ENCODE results near the gene USP3.

Gene USP3

DNA sequence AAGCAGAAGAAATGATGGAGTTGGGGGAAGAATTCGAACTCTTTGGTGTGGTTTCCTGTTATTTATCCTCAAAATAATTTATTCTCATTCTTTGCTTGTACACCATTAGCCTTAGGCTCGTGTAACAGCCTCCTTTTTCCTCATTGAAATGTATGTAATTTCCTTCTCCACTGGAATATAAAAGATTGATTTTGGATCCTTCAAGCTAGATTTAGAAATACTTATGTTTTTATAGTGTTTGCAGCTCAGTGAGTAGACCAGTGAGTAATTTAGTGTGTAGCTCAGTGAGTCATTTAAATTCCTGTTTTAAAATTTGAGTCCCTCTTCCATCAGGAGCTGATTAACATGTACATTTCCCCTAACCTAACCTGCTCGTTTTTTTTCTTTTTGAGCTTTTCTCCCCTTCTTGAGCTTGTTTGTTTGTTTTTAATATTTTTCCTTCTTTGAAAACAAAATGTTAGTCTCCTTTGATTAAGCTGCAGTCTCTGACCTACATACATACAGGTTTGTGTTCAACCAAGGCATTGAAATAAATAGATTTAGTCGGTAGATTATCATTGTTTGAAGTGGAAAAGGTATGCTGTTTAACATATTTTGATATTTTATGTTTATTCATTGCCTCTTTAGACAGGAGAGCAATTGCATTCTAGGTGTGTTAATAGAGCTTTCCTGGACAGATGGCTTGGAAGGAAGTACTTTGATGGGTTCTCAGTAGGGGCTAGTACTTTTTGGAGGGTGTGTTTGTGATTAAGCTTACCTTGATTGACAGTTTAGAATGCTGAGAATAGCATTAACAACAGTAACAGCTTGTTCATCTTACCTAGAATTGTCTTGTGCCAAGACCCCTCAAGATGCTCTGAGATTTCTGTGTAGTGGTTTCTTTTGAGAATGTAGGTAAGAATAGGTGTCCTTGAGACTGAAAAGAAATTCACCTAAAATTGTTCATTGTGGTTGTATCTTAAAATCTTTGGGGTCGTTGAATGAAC is 5.9 kb downstream of the USP3 start:
- Histone ChIP-seq H3K14ac (ENCODE audit: low read length) (no peak overlapping the region), H3K4me1 (ENCODE audit: control insufficient read depth in 1 of 2, insufficient read depth in 2 of 2, low read length in 2 of 2) (no peaks in the 10 kb centered on the region), H3K79me2 (ENCODE audit: control insufficient read depth, insufficient read depth, low read length, poor library complexity) (peaks cover 1% of the 10 kb centered on the region), H3K4me3 (ENCODE audit: low read depth, low read length) (no peak overlapping the region), H3K79me1 (ENCODE audit: low read length) (peaks cover 4% of the 10 kb centered on the region), H2BK12ac (ENCODE audit: low read length) (no peak overlapping the region), H3K9ac (ENCODE audit: low read length) (no peak overlapping the region), H4K12ac (ENCODE audit: low read depth, low read length) (no peak overlapping the region), H3K27ac (ENCODE audit: low read depth, low read length) (no peak overlapping the region), H3K9me3 (ENCODE audit: insufficient read depth, low read depth, low read length) (no peaks in the 10 kb centered on the region), H2AK5ac (ENCODE audit: low read length) (no peak overlapping the region), H4K8ac (ENCODE audit: low read depth, low read length) (no peak overlapping the region), H3K23ac (ENCODE audit: low read length) (no peak overlapping the region), H3K4ac (ENCODE audit: low read depth, low read length) (no peak overlapping the region), H3K36me3 (ENCODE audit: control insufficient read depth in 1 of 2, insufficient read depth in 2 of 2, low read length in 2 of 2) (no peaks in the 10 kb centered on the region), H2AFZ (ENCODE audit: insufficient read depth, low read length, poor library complexity) (no peak overlapping the region), H4K91ac (ENCODE audit: low read depth, low read length) (no peak overlapping the region), H3K27me3 (ENCODE audit: insufficient read depth, low read length) (no peaks in the 10 kb centered on the region), H2BK5ac (ENCODE audit: low read depth, low read length, poor library complexity) (no peak overlapping the region), H3K18ac (ENCODE audit: low read length) (no peak overlapping the region), H3K4me2 (ENCODE audit: low read length) (no peak overlapping the region), H2BK120ac (ENCODE audit: insufficient read depth, low read length, poor library complexity) (no peak overlapping the region)
- peak in 1 of 2 donors; percentile 56 for DNase-seq
- no CpG with 5 or more reads among the region's 5 CpGs for WGBS (ENCODE audit: extremely low coverage, insufficient coverage, insufficient read length)

DNA sequence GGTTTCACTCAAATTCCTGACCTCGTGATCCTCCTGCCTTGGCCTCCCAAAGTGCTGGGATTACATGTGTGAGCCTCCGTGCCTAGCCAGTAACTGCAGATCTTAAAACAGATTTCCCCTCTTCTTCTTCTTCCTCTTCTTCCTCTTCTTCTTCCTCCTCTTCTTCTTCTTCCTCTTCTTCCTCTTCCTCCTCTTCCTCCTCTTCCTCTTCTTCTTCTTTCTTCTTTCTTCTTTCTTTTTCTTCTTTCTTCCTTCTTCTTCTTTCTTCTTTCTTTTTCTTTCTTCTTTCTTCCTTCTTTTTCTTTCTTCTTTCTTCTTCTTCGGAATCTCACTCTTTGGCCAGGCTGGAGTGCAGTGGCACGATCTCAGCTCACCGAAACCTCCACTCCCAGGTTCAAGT is 7.8 kb downstream of the USP3 start:
- Histone ChIP-seq H3K4me2 (ENCODE audit: low read length) (no peak overlapping the region), H3K23ac (ENCODE audit: low read length) (no peak overlapping the region), H3K4me1 (ENCODE audit: control insufficient read depth in 1 of 2, insufficient read depth in 2 of 2, low read length in 2 of 2) (no peaks in the 10 kb centered on the region), H2AK5ac (ENCODE audit: low read length) (no peak overlapping the region), H2AFZ (ENCODE audit: insufficient read depth, low read length, poor library complexity) (no peak overlapping the region), H3K9me3 (ENCODE audit: insufficient read depth, low read depth, low read length) (no peaks in the 10 kb centered on the region), H3K27me3 (ENCODE audit: insufficient read depth, low read length) (no peaks in the 10 kb centered on the region), H3K18ac (ENCODE audit: low read length) (no peak overlapping the region), H3K27ac (ENCODE audit: low read depth, low read length) (no peak overlapping the region), H2BK12ac (ENCODE audit: low read length) (no peak overlapping the region), H3K4me3 (ENCODE audit: low read depth, low read length) (no peak overlapping the region), H3K14ac (ENCODE audit: low read length) (no peak overlapping the region), H4K8ac (ENCODE audit: low read depth, low read length) (no peak overlapping the region), H3K4ac (ENCODE audit: low read depth, low read length) (no peak overlapping the region), H4K91ac (ENCODE audit: low read depth, low read length) (no peak overlapping the region), H3K9ac (ENCODE audit: low read length) (no peak overlapping the region), H4K12ac (ENCODE audit: low read depth, low read length) (no peak overlapping the region), H2BK120ac (ENCODE audit: insufficient read depth, low read length, poor library complexity) (no peak overlapping the region), H3K79me1 (ENCODE audit: low read length) (no peaks in the 10 kb centered on the region), H3K36me3 (ENCODE audit: control insufficient read depth in 1 of 2, insufficient read depth in 2 of 2, low read length in 2 of 2) (no peaks in the 10 kb centered on the region), H2BK5ac (ENCODE audit: low read depth, low read length, poor library complexity) (no peak overlapping the region), H3K79me2 (ENCODE audit: control insufficient read depth, insufficient read depth, low read length, poor library complexity) (no peaks in the 10 kb centered on the region)
- DNase-seq: no peak
- no CpG with 5 or more reads among the region's 5 CpGs for WGBS (ENCODE audit: extremely low coverage, insufficient coverage, insufficient read length)

DNA sequence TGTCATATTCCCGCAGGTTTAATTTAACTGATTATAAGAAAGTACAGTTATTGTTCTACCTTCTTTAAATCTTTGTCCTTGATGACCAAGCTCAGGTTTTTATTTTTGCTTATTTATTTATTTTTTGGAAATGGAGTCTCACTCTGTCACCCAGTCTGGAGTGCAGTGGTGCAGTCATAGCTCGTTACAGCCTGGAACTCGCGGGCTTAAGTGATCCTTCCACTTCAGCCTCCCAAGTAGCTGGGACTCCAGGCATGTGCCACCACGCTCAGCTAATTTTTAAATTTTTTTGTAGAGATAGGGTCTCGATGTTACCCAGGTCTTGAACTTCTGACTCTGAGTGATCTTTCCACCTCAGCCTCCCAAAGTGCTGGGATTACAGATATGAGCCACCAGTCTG is 8.9 kb downstream of the USP3 start:
- Histone ChIP-seq H3K4me3 (ENCODE audit: low read depth, low read length) (no peak overlapping the region), H4K12ac (ENCODE audit: low read depth, low read length) (no peak overlapping the region), H3K36me3 (ENCODE audit: control insufficient read depth in 1 of 2, insufficient read depth in 2 of 2, low read length in 2 of 2) (no peaks in the 10 kb centered on the region), H2BK120ac (ENCODE audit: insufficient read depth, low read length, poor library complexity) (no peak overlapping the region), H3K4ac (ENCODE audit: low read depth, low read length) (no peak overlapping the region), H3K4me1 (ENCODE audit: control insufficient read depth in 1 of 2, insufficient read depth in 2 of 2, low read length in 2 of 2) (peaks cover 0 to 3% of the 10 kb centered on the region in 2 experiments), H3K9me3 (ENCODE audit: insufficient read depth, low read depth, low read length) (no peaks in the 10 kb centered on the region), H3K9ac (ENCODE audit: low read length) (no peak overlapping the region), H3K79me1 (ENCODE audit: low read length) (no peaks in the 10 kb centered on the region), H4K91ac (ENCODE audit: low read depth, low read length) (no peak overlapping the region), H3K27me3 (ENCODE audit: insufficient read depth, low read length) (no peaks in the 10 kb centered on the region), H3K18ac (ENCODE audit: low read length) (no peak overlapping the region), H3K4me2 (ENCODE audit: low read length) (no peak overlapping the region), H2BK12ac (ENCODE audit: low read length) (no peak overlapping the region), H3K27ac (ENCODE audit: low read depth, low read length) (no peak overlapping the region), H3K79me2 (ENCODE audit: control insufficient read depth, insufficient read depth, low read length, poor library complexity) (no peaks in the 10 kb centered on the region), H2BK5ac (ENCODE audit: low read depth, low read length, poor library complexity) (no peak overlapping the region), H4K8ac (ENCODE audit: low read depth, low read length) (no peak overlapping the region), H2AK5ac (ENCODE audit: low read length) (no peak overlapping the region), H3K14ac (ENCODE audit: low read length) (no peak overlapping the region), H2AFZ (ENCODE audit: insufficient read depth, low read length, poor library complexity) (no peak overlapping the region), H3K23ac (ENCODE audit: low read length) (no peak overlapping the region)
- WGBS (ENCODE audit: extremely low coverage, insufficient coverage, insufficient read length): no CpG with 5 or more reads among the region's 6 CpGs
- DNase-seq: no peak

DNA sequence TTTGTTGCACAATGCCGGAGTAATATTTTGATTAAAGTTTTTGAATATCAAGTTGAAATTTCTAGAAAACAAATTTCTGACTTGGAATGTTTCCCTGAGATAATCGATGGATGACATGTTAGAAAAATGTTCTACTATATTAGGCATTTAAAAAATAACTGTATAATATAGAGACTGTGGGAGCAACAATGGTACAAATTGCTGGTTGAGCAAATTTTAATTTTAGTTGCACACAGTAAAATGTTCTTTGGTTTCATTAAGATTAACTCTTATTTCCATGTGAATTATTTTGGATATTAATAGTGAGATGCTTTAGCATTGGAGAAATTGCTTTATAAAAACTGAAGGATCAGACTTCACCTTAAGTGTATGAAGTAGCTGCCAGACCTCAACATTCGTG is 9.3 kb downstream of the USP3 start:
- H4K8ac ChIP-seq (ENCODE audit: low read depth, low read length): no peak overlapping the region
- H3K23ac ChIP-seq (ENCODE audit: low read length): no peak overlapping the region
- H3K36me3 ChIP-seq (ENCODE audit: control insufficient read depth in 1 of 2, insufficient read depth in 2 of 2, low read length in 2 of 2): no peaks in the 10 kb centered on the region
- no peak for DNase-seq
- no peaks in the 10 kb centered on the region for H3K79me1 ChIP-seq (ENCODE audit: low read length)
- peaks cover 0 to 3% of the 10 kb centered on the region in 2 experiments for H3K4me1 ChIP-seq (ENCODE audit: control insufficient read depth in 1 of 2, insufficient read depth in 2 of 2, low read length in 2 of 2)
- no peak overlapping the region for H3K14ac ChIP-seq (ENCODE audit: low read length)
- no peak overlapping the region for H3K4me3 ChIP-seq (ENCODE audit: low read depth, low read length)
- H3K9ac ChIP-seq (ENCODE audit: low read length): no peak overlapping the region
- H3K4ac ChIP-seq (ENCODE audit: low read depth, low read length): no peak overlapping the region
- WGBS (ENCODE audit: extremely low coverage, insufficient coverage, insufficient read length): no CpG with 5 or more reads among the region's 3 CpGs
- H3K9me3 ChIP-seq (ENCODE audit: insufficient read depth, low read depth, low read length): no peaks in the 10 kb centered on the region
- no peak overlapping the region for H2BK5ac ChIP-seq (ENCODE audit: low read depth, low read length, poor library complexity)
- no peak overlapping the region for H3K4me2 ChIP-seq (ENCODE audit: low read length)
- no peak overlapping the region for H3K18ac ChIP-seq (ENCODE audit: low read length)
- H2AK5ac ChIP-seq (ENCODE audit: low read length): no peak overlapping the region
- H2AFZ ChIP-seq (ENCODE audit: insufficient read depth, low read length, poor library complexity): no peak overlapping the region
- H3K27me3 ChIP-seq (ENCODE audit: insufficient read depth, low read length): no peaks in the 10 kb centered on the region
- H3K27ac ChIP-seq (ENCODE audit: low read depth, low read length): no peak overlapping the region
- H2BK120ac ChIP-seq (ENCODE audit: insufficient read depth, low read length, poor library complexity): no peak overlapping the region
- H4K12ac ChIP-seq (ENCODE audit: low read depth, low read length): no peak overlapping the region
- H2BK12ac ChIP-seq (ENCODE audit: low read length): no peak overlapping the region
- H4K91ac ChIP-seq (ENCODE audit: low read depth, low read length): no peak overlapping the region
- no peaks in the 10 kb centered on the region for H3K79me2 ChIP-seq (ENCODE audit: control insufficient read depth, insufficient read depth, low read length, poor library complexity)
